B cell (primary cell): ENCODE data around the gene MAPK8IP2.

ENCODE experiments used
- EZH2 ChIP-seq: IDR thresholded peaks from 2 replicates; pipeline ENCODE4 v1.6.1; 2012; ENCODE audit warnings: borderline replicate concordance, low read depth, mild to moderate bottlenecking, moderate library complexity, low read length; ENCODE audit not compliant: insufficient read depth, poor library complexity, severe bottlenecking
- TF ChIP-seq, protein P1 (sequence below): fragments of 200-600 bp; IDR thresholded peaks from one replicate; pipeline ENCODE4 v1.8.0; 2022; ENCODE audit warnings: antibody characterized with exemption, mild to moderate bottlenecking

- TF ChIP-seq, protein P1, sequence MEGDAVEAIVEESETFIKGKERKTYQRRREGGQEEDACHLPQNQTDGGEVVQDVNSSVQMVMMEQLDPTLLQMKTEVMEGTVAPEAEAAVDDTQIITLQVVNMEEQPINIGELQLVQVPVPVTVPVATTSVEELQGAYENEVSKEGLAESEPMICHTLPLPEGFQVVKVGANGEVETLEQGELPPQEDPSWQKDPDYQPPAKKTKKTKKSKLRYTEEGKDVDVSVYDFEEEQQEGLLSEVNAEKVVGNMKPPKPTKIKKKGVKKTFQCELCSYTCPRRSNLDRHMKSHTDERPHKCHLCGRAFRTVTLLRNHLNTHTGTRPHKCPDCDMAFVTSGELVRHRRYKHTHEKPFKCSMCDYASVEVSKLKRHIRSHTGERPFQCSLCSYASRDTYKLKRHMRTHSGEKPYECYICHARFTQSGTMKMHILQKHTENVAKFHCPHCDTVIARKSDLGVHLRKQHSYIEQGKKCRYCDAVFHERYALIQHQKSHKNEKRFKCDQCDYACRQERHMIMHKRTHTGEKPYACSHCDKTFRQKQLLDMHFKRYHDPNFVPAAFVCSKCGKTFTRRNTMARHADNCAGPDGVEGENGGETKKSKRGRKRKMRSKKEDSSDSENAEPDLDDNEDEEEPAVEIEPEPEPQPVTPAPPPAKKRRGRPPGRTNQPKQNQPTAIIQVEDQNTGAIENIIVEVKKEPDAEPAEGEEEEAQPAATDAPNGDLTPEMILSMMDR: no peak
- TF ChIP-seq EZH2: no peak
Measured at GRCh38 chr22:50581950-50582492, 18.6 kb upstream of the MAPK8IP2 start.
